Activated T-helper 1 cell treated with anti-CD3 and anti-CD28 coated beads, Interleukin-12 subunit alpha, Interleukin-12 subunit beta, Interleukin-2, Interleukin-4 antibody, amounts not matched to agents 30 ng/mL and 10 ng/mL and 1 ng/mL, durations not matched to agents 14 hours and 24 hours and 36 hours (primary cell): Measurements from ENCODE around the gene RPUSD3. TPM values are rescaled to one million over a fixed set of nuclear protein-coding genes. Genes with fewer than 3 reads are reported as not detected.

Source experiments
- DNase-seq: peaks from one replicate; pipeline ENCODE4 v3.0.0; 2021; ENCODE audit warnings: low spot score
- H3K27ac Mint-ChIP-seq: one replicate; pipeline ENCODE4 v1.8.0; 2021; ENCODE audit warnings: mild to moderate bottlenecking, mixed read lengths
- H3K27me3 Mint-ChIP-seq: one replicate; pipeline ENCODE4 v1.8.0; 2022; ENCODE audit warnings: mild to moderate bottlenecking, moderate library complexity, mixed read lengths; ENCODE audit not compliant: insufficient read depth
- H3K36me3 Mint-ChIP-seq: one replicate; pipeline ENCODE4 v1.8.0; 2021; ENCODE audit warnings: low read depth, mixed read lengths
- H3K4me1 Mint-ChIP-seq: one replicate; pipeline ENCODE4 v1.8.0; 2021; ENCODE audit warnings: low read depth, mixed read lengths
- H3K4me3 Mint-ChIP-seq: one replicate; pipeline ENCODE4 v1.8.0; 2021; ENCODE audit warnings: mild to moderate bottlenecking, moderate library complexity, mixed read lengths
- H3K9me3 Mint-ChIP-seq: one replicate; pipeline ENCODE4 v1.8.0; 2021; ENCODE audit warnings: mixed read lengths
- intact Hi-C: fragments of 100-400 bp; cut with micrococcal nuclease; formaldehyde crosslinking; loops from one replicate; pipeline ENCODE4 v1.15.1; 2024
- total RNA-seq: library from RNA; stranded (reverse); gene quantifications from 2 replicates; pipeline ENCODE4 v1.2.3, GENCODE V29; 2022

The RPUSD3 gene
- total RNA-seq, 1 donor from 2014 or later, result 79.5 TPM

DNA sequence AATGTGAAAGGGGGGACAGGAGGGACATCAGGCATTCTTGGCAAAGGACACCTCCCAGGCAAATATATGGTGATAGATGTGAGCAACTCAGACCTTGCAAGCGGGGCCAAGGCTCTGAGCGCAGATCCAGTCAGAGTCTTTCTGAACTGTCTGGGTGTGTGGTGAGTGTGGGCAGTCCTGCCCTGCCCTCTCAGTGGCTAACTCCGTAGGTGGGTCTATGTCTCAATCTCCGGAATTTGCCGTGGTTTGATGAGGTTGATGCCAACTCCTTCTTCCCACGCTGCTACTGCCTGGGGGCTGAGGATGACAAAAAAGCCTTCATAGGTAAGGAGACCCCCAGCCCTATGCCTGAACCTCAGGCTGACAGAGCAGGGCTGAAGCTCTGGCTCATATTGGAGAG lies 26.4 kb downstream of the RPUSD3 start:
- H3K4me3 Mint-ChIP-seq, result no peak overlapping the region
- H3K36me3 Mint-ChIP-seq, result peaks cover 17% of the 10 kb centered on the region
- no peak overlapping the region for H3K27ac Mint-ChIP-seq
- DNase-seq, result no peak
- H3K27me3 Mint-ChIP-seq, result no peaks in the 10 kb centered on the region
- no peaks in the 10 kb centered on the region for H3K9me3 Mint-ChIP-seq
- peaks cover 7% of the 10 kb centered on the region for H3K4me1 Mint-ChIP-seq
- intact Hi-C loops, result no loop called here

DNA sequence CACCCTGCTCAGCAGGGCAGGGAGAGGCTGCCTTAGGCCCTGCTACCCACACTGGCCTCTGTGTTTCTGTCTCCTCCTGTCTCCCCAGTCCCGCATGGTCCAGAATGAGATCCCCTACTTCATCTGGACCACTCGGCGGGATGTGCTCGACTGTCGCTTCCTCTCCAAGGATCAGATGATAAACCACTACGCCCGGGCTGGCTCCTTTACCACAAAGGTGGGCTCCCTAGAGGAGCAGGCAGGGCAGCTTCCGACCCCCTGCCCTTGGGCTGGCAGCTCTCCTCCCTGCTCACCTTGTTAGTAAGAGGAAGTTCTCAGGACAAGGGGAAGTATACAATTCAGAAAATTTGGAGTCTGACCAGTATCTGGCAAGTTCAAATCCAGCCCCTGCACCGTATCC lies 27.8 kb downstream of the RPUSD3 start:
- H3K27me3 Mint-ChIP-seq, result no peaks in the 10 kb centered on the region
- intact Hi-C loops, result no loop called here
- peaks cover 14% of the 10 kb centered on the region for H3K4me1 Mint-ChIP-seq
- DNase-seq, result no peak
- no peak overlapping the region for H3K4me3 Mint-ChIP-seq
- no peaks in the 10 kb centered on the region for H3K9me3 Mint-ChIP-seq
- H3K36me3 Mint-ChIP-seq, result peaks cover 20% of the 10 kb centered on the region
- no peak overlapping the region for H3K27ac Mint-ChIP-seq

DNA sequence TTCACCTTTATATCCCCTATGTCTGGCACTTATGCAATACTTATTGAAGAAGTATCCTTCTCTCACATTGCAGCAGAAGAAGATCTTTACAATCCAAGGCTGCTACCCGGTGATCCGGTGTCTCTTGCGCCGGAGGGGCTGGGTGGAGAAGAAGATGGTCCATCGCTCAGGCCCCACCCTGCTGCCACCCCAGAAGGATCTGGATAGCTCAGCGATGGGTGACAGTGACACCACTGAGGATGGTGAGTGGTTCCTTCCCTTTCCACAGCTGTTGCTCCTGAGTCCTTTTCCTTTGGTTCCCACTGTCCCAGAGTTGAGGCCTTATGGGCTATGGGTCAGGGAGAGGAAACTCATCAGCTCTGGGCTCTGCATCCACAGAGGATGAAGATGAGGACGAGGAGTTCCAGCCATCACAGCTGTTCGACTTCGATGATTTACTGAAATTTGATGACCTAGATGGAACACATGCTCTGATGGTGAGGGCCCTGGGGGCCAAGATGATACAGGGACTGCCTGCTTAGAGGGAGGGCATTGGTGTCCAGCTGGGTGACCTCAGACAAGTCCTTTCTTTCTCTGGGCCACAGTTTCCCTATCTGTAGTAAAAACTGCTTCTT lies 30.8 kb downstream of the RPUSD3 start:
- DNase-seq, result no peak
- Mint-ChIP-seq H3K4me1 (peaks cover 29% of the 10 kb centered on the region), H3K9me3 (no peaks in the 10 kb centered on the region), H3K27ac (no peak overlapping the region), H3K27me3 (no peaks in the 10 kb centered on the region), H3K4me3 (no peak overlapping the region), H3K36me3 (peaks cover 26% of the 10 kb centered on the region)
- intact Hi-C loops, result no loop called here

DNA sequence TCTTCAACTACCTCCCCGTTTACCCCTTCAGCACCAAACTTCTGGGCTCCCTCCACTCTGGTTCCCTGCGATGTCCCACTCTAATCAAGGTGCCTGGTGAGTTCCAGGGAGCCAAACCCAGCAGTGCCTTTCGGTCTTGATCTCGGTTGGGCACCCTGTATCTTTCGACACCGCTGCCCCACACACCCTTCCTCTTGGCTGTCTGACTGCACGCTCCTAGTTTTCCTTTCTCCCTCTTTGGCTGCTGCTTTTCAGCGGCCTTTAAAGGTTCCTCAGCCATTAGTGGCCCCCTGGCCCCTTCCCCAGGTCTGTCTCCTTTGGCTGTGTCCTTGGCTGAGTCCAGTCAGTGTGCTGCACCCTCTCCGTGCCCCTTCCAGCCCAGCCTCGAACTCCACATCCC lies 33.0 kb downstream of the RPUSD3 start:
- DNase-seq, result no peak
- Mint-ChIP-seq H3K9me3 (no peaks in the 10 kb centered on the region), H3K27ac (peak overlapping the region; percentile 68), H3K4me3 (peak overlapping the region; percentile 67), H3K4me1 (peaks cover 40% of the 10 kb centered on the region), H3K27me3 (no peaks in the 10 kb centered on the region), H3K36me3 (peaks cover 30% of the 10 kb centered on the region)
- intact Hi-C loops, result no loop called here

DNA sequence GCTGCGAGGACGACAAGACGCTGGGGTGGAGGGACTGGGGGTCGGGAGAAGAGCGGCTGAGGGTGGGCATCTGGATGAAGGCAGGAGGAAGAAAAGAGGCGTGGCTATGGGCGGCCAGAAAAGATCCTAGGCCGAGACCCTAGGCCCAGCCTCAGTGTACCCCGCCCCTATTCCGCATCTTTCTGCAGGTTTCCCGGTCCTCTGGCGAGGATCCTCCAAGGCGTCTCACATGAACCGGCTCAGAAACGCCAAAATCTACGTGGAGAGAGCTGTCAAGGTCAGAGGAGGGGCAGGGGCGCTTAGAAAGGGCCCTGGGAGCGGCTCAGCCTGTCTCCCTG lies 33.4 kb downstream of the RPUSD3 start:
- Mint-ChIP-seq H3K27me3 (no peaks in the 10 kb centered on the region), H3K4me1 (peaks cover 40% of the 10 kb centered on the region), H3K27ac (peak overlapping the region; percentile 68), H3K36me3 (peaks cover 30% of the 10 kb centered on the region), H3K9me3 (no peaks in the 10 kb centered on the region), H3K4me3 (peak overlapping the region; percentile 67)
- no peak for DNase-seq
- intact Hi-C loops, result no loop called here

DNA sequence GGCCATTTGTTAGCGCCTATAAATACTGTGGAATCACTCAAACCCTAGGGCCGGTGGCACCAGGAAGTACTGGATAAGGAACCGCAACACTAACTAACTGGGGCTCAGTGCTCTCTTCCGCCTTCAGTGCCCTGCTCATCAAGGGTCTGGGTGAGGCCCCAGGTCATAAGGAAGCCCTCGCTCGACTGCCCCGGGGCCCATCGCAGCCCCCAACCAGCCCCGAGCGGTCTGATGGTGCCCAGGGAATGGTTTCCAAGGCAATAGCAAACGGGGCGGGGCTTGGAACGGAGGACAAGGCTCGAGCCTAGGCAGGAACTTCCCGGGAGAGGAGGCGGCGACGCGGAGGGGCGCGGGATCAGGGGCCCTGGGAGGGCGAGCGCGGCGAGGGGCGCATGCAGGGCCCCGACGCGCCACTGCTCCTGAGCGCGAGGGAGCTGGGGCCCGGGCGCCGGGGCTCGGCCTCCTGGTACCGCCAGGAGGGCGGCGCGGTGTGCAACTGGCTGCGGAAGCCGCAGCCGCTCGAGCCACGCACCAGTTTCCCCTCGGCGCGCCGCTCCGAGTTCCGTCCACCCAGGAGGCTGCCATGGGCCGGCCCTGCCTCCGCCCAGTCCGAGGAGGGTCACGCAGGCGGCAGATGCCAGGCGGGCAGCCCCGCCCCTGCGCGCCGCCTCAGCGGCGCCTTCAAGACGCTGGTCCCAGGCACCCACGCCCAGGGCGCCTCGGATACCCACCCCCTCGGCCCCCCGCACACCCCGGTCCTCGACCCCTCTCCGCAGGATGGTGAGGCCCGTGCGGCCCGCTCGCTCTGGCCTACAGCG lies 34.0 kb downstream of the RPUSD3 start, which contains the start of gene TTLL3:
TSS of gene TTLL3 (plus strand) at position 648 of the 818 bp plus-strand sequence. CDS start 400 bp downstream, outside the sequence.
- Mint-ChIP-seq H3K27me3 (no peaks in the 10 kb centered on the region), H3K4me1 (peaks cover 41% of the 10 kb centered on the region), H3K27ac (peak within 1 kb of the TSS; percentile 93), H3K4me3 (peak within 1 kb of the TSS; percentile 86), H3K9me3 (no peaks in the 10 kb centered on the region), H3K36me3 (peaks cover 34% of the 10 kb centered on the region)
- intact Hi-C loops, result loop anchor here (2.0 kb wide), 1 partner anchor 33 kb away; no protein-coding TSS in a partner anchor
- DNase-seq, result peak; percentile 22

DNA sequence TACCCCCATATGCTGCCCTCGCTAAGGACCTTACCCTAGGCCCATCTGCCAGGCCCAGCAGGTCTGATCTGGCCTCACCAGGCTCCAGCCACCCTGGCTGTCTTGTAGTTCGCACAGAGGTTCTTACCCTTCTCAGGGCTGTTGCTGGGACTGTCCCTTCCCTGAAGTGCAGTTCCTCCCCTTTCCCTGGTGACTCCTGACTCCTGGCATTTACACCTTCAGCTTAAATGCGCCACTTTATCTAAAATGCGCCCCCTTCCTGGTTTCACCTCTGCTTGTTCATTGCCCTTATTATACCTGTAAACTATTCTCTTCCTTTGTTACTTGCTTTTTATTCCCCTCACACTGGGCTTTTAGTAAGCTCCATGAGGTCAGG lies 34.6 kb downstream of the RPUSD3 start:
- H3K27me3 Mint-ChIP-seq, result no peaks in the 10 kb centered on the region
- peaks cover 40% of the 10 kb centered on the region for H3K36me3 Mint-ChIP-seq
- intact Hi-C loops, result loop anchor here (2.0 kb wide), 1 partner anchor 34 kb away; no protein-coding TSS in a partner anchor
- H3K27ac Mint-ChIP-seq, result peak overlapping the region; percentile 93
- DNase-seq, result no peak
- peak overlapping the region; percentile 86 for H3K4me3 Mint-ChIP-seq
- peaks cover 47% of the 10 kb centered on the region for H3K4me1 Mint-ChIP-seq
- no peaks in the 10 kb centered on the region for H3K9me3 Mint-ChIP-seq

DNA sequence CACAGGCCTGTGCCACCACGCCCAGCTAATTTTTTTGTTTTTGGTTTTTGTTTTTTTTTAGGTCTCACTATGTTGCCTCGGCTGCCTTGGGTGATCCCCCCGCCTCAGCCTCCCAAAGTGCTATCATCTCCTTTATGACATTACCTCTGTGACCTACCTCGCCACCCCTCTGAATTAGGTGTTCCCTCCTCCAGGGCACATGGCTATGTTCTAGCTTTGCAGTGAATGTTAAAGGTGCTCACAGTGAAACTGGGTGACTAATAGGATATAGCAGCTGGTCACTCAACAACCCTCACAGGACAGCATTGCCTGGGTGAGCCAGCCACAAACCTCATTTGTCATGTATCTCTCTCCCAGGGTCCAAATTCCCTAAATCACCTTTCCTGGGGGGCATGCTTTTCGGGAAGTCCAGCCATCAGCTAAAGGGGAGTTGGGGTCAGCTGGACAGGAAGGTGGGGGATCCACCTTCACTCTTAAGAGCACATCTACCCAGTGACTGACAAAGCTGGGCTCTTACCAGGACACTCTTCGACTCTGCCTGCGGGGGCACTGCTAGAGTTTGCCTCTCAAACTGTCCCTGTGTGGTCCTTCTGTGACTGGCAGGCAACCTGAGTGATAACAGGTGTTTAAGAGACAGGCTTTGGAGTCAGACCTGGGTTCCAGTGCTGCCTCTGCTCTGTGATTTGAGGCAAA lies 35.3 kb downstream of the RPUSD3 start:
- H3K4me3 Mint-ChIP-seq, result peak overlapping the region; percentile 86
- intact Hi-C loops, result loop anchor here (1.0 to 2.0 kb wide), 3 partner anchors 16 to 81 kb away; partner anchors contain the start of gene TADA3
- peak overlapping the region; percentile 93 for H3K27ac Mint-ChIP-seq
- H3K4me1 Mint-ChIP-seq, result peaks cover 52% of the 10 kb centered on the region
- H3K27me3 Mint-ChIP-seq, result no peaks in the 10 kb centered on the region
- no peaks in the 10 kb centered on the region for H3K9me3 Mint-ChIP-seq
- DNase-seq, result peak; percentile 17
- H3K36me3 Mint-ChIP-seq, result peaks cover 47% of the 10 kb centered on the region

DNA sequence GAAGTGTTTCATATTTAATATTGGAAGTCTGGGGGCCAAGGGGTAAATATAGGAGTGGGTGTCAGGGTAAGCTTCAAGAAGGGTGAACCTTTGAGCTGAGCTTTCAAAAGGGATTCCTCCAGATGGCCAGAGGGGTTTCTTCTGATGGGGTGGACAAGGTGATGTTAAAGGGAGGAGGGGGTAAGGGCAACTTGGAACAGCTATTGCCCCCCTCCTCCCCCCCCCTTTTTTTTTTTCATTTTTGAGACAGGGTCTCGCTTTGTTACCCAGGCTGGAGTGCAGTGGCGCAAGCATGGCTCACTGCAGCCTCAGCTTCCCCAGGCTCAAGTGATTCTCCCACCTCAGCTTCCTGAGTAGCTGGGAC lies 35.8 kb downstream of the RPUSD3 start:
- Mint-ChIP-seq H3K4me3 (peak overlapping the region; percentile 2), H3K4me1 (peaks cover 56% of the 10 kb centered on the region), H3K36me3 (peaks cover 53% of the 10 kb centered on the region), H3K9me3 (no peaks in the 10 kb centered on the region), H3K27me3 (no peaks in the 10 kb centered on the region), H3K27ac (peak overlapping the region; percentile 93)
- intact Hi-C loops, result loop anchor here (1.0 to 2.0 kb wide), 3 partner anchors 16 to 81 kb away; partner anchors contain the start of gene TADA3
- DNase-seq, result no peak

DNA sequence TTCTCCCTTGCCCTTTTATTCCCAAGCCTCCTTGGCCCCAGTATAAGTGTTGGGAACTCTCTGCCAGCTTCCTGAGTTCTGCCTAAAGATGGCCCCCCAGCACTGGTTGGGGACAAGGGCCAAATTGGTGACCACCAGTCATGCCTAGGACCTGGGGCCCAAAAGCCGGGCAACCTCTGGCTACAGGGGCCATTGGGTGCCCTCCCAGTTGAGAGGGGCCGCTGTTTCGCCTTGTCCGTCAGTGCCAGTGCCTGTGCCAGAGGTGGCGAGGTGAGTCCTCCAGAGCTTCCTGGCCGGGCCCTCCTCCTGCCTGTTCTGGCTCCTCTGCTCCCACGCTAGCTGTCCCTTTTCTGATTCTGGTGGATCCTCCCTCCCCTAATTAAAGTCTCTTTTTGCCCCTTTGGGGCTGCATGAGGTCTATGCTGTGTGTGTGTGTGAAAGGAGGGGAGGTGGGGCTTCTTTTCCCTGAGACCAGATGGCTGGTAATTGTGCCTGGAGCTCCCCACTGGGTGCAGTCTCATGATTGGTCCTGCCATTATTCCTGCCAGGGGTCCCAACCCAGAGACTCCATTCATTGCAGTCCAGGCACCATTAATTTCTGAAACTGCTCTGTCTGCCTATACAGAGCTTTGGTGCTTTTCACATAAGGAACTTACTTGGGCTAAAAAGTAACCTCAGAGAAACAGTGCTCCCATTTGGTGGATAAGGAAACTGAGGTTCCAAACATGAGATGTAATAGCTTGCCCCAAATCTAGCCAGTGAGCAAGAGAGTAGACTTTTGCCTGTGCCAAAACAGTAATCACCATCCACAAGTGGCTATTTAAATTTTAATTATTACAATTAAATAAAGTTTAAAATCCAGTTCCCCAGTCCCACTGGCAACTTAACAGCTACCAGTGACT lies 36.9 kb downstream of the RPUSD3 start:
- H3K36me3 Mint-ChIP-seq, result peaks cover 56% of the 10 kb centered on the region
- intact Hi-C loops, result no loop called here
- no peaks in the 10 kb centered on the region for H3K9me3 Mint-ChIP-seq
- no peaks in the 10 kb centered on the region for H3K27me3 Mint-ChIP-seq
- no peak overlapping the region for H3K4me3 Mint-ChIP-seq
- H3K27ac Mint-ChIP-seq, result peak overlapping the region; percentile 44
- H3K4me1 Mint-ChIP-seq, result peaks cover 56% of the 10 kb centered on the region
- DNase-seq, result no peak

DNA sequence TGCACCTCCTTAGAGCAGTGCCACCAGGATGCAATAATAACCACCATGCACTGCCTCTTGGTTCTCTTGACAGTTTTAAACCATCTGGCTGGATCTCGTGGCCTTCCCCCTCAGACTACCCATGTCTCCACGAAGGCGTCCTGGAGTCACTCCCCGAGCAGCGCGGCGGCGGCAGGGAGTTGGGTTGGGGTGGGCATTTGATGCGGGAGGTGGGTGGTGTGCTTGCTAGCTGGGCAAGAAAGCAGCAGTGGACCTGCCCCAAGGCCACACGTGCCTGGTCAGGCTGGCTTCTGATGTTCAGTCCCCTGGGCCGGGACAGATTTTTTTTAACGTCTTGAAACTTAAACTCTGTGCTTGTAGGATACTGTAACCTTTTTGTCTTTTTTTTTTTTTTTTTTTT lies 37.7 kb downstream of the RPUSD3 start:
- intact Hi-C loops, result no loop called here
- peaks cover 52% of the 10 kb centered on the region for H3K36me3 Mint-ChIP-seq
- H3K4me1 Mint-ChIP-seq, result peaks cover 51% of the 10 kb centered on the region
- no peak for DNase-seq
- no peaks in the 10 kb centered on the region for H3K27me3 Mint-ChIP-seq
- no peak overlapping the region for H3K27ac Mint-ChIP-seq
- no peak overlapping the region for H3K4me3 Mint-ChIP-seq
- H3K9me3 Mint-ChIP-seq, result no peaks in the 10 kb centered on the region

DNA sequence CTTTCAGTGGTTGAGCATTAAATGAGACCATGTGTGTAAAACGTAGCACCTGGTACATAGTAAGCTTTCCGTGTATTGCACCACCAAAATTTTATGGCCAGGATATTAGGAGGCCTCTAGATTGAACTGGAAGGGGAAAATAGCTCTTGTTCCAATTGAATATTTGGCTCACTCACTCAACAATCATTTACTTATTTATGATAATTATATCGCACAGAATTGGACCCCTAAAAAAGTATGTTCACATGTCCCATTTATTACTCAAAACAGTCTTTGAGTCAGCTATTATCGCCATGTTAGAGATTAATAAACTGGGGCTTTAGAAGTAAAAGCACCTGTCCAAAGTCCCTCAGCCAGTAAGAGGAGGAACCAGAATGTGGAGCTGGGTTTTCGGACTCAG lies 38.8 kb downstream of the RPUSD3 start:
- no peaks in the 10 kb centered on the region for H3K9me3 Mint-ChIP-seq
- H3K36me3 Mint-ChIP-seq, result peaks cover 56% of the 10 kb centered on the region
- H3K4me3 Mint-ChIP-seq, result no peak overlapping the region
- peaks cover 43% of the 10 kb centered on the region for H3K4me1 Mint-ChIP-seq
- intact Hi-C loops, result no loop called here
- DNase-seq, result no peak
- no peak overlapping the region for H3K27ac Mint-ChIP-seq
- no peaks in the 10 kb centered on the region for H3K27me3 Mint-ChIP-seq
